NCI-H1105 treated with DMSO at 0.1 percent for 48 hours (cell line): ENCODE results near the gene HHAT.
"Not testable (repeated sequence)": the region's sequence is repeated elsewhere in the genome, so short reads cannot be mapped to it uniquely, and the experiment has no call there.

ENCODE experiments used
- DNase-seq: peaks from one replicate; lab custom pipeline; 2025; lab: John Stamatoyannopoulos, UW

HHAT gene

DNA sequence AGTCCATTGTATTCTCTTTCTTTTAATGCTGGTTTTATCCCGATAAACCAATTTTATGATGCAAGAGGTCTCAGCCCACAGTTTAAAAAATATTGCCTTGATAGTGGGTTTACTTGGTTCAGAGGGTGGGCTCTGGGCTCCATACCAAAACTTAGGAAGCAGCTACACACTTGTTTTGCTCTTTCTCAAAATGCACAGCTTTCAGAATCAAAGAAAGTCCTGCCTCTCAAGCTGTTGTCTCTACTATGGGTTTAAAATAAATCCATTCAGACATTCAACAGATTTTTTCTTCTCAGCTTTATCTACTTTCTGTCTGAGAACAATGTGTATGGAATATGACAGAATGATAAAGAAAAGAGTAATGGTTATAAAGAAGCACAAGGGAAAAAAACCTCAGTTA, 14.8 kb upstream of the HHAT start:
- DNase-seq, result no peak

DNA sequence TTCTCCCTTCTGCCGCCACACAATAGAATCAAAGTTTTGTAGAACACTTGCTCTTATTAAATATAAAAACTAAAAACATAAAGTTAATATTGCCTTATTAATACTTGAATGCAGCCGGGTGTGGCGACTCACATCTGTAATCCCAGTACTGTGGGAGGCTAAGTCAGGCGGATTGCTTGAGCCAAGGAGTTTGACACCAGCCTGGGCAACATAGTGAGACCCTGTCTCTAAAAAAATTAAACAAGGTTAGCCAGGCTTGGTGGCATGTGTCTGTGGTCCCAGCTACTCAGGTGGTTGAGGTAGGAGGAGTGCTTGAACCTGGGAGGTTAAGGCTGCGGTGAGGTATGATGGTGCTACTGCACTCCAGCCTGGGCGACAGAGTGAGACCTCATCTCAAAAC, 13.2 kb upstream of the HHAT start:
- no peak for DNase-seq

DNA sequence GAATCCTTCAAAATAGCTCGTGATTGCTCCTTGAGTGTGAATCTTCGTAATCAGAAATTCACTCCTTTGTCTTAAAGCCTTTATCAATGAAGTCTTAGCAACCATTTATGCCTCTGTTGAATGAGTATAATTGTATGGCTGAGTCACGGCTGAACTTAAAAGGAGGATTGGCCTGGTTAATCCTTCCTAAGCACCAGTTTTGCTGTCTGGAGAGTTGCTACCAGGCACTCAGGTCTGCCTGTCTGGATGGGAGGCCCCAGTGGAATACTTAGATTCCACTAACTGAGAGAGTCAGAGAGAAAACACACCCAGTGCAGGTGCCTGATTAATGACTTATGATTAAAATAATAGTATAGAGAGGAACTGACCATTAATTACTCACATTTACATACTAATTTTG, 7.6 kb upstream of the HHAT start:
- DNase-seq, result peak; percentile 53

DNA sequence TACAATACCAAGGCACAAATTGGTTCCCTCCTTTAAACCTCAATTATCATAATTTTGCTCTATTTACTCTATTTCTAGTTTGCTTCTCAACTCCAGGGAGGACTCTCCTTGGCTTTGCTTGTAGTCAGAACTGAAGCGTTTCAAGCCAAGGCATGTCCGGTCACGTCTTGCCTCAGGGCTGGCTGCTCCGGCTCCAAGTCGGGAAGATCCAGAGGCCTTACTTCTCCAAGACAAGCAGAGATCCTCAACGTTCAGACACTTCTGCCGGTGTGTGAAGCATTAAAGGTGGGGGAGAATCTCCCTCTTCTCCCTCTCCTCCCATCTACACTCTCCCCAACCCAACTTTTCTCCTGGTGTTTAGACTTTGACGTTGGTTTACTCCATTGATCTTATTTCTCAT, 7.2 kb upstream of the HHAT start:
- DNase-seq, result no peak

DNA sequence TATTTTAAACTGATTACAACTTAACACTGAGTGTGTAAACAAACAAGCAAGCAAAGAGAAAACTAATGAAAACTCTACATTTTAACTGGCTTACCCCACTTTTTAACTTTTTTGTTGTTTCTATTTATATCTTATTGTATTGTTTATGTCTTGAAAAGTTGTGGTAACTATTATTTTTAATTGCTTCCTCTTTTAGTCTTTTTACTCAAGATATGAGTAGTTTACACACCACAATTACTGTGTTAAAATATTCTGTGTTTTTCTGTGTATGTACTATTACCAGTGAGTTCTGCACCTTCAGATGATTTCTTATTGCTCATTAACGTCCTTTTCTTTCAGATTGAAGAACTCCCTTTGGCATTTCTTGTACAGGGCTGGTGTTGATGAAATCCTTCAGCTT, 4.7 kb upstream of the HHAT start:
- no peak for DNase-seq

DNA sequence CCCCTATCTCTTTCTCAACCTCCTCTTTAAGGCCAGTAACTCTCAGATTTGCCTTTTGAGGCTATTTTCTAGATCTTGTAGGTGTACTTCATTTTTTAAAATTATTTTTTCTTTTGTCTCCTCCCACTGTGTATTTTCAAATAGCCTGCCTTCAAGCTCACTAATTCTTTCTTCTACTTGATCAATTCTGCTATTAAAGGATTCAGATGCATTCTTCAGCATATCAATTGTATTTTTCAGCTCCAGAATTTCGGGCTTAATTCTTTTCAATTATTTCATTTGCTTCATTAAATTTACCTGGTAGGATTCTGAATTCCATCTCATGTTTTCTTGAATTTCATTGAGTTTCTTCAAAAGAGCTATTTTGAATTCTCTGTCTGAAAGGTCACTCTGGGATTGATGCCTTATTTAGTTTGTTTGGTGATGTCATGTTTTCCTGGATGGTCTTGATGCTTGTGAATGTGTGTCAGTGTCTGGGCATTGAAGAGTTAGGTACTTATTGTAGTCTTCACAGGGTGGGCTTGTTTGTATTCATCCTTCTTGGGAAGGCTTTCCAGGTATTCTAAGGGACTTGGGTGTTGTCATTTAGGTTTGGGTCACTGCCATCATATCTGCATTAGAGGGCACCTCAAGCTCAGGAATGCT, 3.6 kb upstream of the HHAT start:
- DNase-seq, result no peak

DNA sequence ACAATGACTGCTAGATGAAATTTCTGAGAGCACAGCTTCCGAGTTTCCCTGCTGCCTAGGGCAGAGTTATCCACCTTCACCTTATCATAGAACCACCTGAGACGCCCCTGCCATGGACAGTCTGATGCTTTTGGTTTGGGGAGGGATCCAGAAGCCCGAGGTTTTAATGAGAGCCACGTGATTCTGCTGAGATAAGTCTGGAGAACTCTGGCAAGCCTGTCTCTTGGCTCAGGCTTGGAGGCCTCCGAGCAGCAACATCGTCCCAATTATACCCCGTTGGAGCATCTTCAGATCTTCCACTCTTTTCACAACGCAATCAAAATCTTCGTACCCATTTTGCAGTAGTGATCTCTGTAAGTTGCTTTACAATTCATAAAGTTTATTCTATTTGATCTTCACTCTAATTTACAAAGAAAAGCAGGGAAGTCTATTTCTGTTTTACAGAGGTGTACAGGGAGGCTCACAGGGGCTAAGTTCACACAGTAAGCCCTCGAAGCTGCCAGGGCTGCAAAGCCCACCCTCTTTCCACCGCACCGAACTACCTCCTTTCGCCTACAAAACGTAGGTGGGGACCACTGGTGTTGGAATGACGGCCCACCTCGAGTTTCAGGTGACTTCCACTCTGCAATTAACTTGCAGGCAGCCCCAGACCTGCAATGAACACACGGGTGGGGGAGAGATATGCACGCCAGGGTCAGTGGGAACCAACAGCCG, 513 bp upstream of the HHAT start:
- DNase-seq, result no peak

DNA sequence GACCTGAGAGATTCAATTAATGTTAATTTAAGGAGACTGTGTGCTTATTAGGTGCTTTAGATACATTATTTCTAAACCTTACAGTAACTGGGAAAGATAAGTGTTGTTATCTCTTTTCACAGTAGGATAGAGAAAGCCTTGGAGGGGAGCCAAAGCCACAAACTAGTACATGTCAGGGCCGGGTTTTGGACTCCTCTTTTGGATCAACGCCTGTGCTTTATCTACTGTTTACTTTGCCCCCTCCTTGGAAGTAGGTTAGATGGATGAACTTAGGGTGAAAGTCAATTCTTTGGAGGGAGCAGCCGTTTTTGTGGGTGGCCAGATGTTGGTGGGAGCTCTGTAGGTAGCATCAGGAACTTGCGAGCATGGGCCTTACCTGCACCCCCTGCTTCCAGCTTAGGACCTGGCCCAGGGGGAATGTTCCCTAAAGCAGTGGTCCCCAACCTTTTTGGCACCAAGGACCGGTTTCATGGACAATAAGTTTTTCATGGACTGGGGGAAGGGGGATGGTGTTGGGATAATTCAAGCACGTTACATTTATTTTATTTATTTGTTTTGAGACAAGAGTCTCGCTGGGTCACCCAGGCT, 1.7 kb downstream of the HHAT start:
- peak; percentile 59 for DNase-seq

DNA sequence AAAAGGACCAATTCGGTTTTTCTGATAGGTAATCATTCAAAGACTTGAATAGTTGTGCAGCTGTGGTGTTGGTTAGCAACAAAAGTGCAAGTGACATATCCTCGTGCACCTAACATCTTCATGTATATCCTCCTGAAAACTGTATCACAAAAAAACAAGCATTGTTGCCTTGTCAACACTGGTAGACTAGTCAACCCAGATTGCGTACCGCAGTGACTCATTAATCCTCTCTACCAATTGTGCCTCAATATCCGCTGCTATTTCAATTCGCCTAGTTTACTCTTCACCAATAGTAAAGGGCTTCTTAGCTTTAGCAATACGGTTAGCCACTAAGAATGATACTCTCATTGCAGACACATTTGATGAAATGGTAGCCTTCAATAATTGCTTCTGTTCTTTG, 3.5 kb downstream of the HHAT start:
- DNase-seq, result no peak

DNA sequence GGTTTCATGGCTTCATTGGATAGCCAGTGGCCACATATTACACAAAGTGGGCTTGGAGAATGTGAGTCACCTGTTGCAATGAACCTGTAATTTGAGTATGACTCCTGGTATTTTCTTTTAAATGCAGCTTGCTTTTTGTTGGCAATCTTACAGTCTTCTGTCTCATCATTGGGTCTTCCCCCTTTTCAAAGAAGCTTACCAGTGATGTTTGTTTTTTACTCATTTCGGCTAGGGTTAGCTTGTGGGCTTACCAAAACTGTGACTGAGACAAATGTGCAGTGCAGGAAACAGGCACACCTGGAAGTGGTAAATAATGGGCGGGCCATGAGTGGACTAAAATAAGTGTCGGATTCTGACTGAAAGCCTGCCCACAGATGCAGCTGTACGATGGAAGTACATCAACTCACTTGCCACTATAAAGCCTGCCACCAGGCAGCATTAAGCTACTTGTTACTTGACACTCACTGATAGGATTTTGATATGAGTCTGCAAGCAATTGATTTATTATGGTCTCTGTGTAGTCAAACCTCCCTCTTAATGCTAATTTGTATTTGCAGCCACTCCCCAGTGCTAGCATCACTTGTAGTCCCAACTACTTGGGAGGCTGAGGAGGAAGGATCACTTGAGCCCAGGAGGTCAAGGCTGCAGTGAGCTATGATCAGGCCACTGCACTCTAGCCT, 4.2 kb downstream of the HHAT start:
- peak; percentile 27 for DNase-seq

DNA sequence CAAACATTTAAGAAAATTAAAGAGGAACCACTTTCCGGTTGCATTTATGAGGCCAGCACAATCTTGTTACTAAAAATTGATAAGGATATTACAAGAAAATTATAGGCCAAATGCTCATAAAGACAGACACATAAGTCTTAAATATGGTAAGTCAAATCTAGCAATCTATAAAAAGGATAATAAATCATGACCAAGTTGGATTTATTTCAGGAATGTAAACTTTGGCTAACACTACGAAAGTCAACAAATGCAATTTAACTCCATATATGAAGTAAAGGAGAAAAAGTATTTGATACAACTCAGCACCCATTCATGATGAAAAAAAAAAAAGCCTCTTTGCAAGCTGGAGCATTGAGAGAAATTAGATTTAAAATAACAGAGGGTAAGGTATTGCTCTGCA, 6.3 kb downstream of the HHAT start:
- DNase-seq, result no peak

DNA sequence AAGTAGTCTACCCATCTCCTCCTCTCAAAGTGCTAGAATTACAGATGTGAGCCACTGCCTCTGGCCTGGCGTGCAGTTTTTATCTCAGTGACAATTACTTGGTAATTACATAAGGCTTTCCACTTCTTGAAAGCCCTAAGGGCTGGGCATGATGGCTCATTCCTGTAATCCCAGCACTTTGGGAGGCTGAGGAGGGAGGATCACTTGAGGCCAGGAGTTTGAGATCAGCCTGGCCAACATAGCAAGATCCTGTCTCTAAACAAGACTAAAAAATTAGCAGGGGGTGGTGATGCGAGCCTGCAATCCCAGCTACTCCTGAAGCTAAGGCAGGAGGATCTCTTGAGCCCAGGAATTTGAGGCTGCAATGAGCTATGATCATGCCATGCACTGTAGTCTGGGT, 7.7 kb downstream of the HHAT start:
- no peak for DNase-seq

DNA sequence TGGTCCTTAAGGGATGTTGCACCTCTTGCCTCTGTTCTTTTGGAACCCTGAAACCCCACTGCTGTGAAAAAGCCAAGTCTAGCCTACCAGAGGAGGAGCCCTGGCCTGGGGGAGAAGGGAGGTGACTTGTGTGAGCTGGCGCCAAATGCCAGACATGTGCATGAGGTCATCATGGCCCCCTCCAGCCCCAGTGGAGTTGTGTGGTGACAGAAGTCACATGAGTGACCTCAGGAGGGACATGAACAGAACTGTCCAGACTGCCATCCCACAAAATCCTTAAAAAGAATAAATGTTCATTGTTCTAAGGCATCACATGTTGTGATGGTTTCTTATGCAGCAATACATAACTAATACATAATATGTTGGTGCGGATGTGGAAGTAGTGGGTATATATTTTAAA, 10.8 kb downstream of the HHAT start:
- no peak for DNase-seq

DNA sequence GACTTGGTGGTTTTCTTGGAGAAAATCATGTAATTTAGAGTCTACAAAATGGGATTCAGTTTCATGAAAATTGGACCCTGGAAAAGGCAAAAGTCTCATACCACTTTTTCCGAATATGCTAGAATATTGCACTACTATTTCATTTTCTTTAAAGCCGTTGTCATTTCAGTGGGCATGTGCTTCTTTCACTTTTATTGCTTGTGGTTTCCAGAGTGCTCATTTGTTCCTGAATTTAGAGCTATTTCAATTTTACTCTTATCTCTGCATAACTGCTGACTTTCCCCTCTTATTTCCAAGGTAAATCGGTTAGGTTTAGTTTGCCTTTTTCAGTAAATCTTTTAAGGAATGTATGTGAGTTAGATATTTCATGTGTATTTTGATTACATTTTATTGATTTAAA, 11.6 kb downstream of the HHAT start:
- no peak for DNase-seq

DNA sequence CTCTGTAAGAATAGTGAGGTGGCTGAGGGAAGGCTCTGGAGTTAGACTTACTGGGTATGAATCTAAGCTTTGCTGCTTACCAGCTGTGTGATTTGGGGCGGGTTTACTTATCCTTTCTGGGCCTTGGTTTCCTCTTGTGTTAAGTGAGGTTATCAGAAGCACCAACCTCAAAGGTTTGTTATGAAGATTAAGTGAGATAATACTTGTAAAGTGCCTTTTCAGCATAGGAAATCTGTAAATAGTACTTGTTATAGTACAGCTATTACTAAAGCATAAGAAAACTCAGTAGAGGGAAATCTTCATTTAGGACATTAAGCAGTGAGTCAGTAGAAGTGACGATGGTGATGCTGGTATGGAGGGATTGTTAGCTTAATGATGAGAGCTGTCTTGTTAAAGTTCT, 12.1 kb downstream of the HHAT start:
- no peak for DNase-seq

DNA sequence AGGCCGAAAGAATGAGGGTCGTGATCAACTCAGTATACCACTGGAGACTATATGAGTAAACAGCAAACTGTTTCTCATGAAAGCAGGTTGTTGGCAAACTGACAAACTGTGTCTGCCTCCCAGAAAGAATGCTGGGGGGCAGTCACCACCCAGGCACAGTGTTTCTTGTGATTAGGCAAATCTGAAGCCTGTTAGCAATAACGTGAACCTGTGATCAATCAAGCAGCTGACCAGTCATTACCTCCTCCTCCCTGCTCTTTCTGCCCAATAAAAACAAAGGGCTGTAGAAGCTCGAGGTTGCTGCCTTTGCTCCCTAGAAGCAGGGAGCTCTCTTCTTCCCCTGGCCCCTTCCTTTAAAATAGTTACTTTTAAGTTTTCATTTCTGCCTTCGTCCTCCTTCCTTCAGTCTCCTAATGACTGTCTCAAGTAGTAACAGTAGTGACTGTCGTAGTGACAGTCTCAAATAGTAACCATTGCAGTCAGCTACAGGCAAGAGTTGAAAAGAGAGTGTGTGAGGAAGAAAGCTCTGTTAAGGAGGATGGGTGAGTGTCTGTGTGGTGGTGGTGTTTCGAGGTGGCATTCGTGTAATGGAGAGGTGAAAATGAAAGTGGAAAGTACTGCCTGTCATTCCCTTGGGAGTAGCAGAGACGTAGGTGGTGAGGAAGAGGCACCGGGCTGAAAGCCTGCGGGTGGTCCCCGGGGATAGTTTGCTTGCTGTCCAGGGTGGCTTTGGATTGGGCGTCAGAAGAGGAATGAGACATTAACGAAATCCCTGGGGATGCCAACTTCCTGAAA, 14.5 kb downstream of the HHAT start:
- DNase-seq, result no peak

DNA sequence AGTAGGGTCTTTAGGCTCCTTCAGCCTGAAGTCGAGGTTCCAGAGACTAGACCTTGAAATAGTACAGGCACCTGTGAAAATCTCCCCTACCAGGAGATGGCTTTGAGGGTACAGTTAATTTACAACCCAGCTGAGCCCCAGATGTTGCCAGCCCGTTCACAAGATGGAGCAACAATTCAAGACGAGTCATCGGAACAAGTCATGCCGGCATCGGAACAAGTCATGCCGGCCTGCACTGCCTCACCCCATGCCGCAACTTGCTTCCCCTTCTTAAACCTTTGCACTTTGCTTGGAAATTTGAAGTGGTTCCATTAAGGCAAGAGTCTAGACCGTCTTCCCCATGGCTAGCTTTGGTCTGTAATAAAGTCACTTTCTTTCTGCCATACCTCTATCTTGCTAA, 16.0 kb downstream of the HHAT start:
- DNase-seq, result no peak

DNA sequence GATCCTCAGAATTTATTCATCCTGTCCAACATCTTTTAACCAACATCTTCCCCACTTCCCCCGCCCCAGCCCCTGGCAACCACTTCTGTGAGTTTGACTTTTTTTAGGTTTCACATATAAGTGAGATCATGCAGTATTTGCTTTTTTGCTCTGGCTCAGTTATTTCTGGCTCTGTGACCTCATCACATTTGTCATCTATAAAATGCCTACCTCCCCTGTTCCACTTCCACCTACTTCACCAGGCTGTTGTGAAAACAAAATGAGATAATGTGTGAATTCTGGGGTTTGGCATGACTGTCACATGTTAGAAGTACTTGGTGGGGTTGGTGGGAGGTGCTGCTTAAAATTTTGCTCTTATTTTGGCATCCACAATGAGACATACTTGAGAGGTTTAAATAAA, 18.4 kb downstream of the HHAT start:
- no peak for DNase-seq

DNA sequence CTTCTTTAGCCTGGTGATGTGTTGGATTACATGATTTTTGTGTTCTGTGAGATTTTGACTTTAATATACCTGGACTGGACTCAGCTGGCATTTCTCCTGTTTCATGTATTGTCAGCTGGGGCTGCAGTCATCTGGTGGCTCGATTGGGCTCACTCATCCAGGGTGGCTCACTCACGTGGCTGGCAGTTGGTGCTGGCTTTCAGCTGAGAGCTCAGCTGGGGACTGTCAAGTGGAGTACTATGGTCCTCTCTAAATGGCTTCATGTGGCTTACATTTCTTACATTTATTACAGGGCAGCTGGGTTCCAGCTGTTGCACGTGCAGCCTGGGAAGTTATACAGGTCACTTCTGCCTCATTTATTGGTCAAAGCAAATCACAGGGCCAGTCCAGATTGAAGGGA, 22.8 kb downstream of the HHAT start:
- DNase-seq, result no peak

DNA sequence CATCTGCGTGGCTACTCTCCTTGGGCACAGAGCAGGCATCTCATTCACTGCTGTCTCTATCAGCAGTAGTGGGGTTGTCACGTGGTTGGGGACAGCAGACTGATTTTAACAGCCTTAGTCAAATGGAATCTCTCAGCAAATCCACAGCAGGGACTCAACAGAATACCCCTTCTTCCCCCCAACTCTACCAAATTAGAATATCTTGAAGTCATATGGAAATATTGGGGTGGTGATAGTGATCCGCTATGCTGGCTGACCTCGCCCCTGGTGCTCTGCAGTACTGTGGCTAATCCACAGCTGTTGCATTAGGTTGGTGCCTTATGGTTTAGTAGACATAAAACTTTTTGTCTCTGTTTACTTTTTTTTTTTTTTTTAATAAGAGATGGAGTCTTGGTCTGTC, 23.9 kb downstream of the HHAT start:
- DNase-seq, result no peak

DNA sequence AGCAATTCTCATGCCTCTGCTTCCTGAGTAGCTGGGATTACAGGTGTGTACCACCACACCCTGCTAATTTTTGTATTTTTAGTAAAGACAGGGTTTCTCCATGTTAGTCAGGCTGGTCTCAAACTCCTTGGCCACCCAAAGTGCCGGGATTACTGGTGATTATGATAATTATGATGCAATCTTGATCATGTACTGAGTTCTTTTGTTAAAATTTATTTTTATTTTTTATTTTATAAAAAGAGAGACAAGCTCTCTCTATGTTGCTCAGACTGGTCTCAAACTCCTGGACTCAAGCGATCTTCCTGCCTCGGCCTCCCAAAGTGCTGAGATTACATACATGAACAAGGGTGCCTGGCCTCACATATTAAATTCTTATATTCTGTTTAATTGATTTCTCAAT, 25.6 kb downstream of the HHAT start:
- not testable (repeated sequence) for DNase-seq

DNA sequence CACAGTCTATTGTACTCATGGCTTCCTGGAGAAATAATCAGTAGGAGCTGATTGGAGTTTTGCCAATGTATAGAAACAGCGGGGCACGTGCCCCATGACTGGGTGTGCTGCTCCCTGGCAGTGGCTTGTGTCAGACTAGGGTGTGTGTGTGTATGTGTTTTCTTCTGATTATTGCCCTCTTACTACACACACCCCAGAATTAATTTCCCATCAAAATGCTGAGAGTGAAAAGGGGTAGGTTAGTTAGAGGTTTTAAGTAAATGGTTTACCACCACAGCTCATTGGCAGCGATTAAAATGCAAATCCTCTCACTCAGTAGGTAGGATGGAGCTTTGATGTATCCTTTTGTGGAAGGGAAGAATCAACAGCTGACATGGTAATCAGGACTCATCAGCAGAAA, 29.9 kb downstream of the HHAT start:
- no peak for DNase-seq
